MCF 10A (cell line): ENCODE data around the gene PRRC2B. TPM values are rescaled to one million over a fixed set of nuclear protein-coding genes. Genes with fewer than 3 reads are reported as not detected.

Source experiments
- BruUV-seq: library from RNA; stranded (reverse); fragments of 400-500 nt; replicated peaks from 2 replicates; lab custom pipeline; 2021; lab: Mats Ljungman, UMichigan
- CTCF ChIA-PET: fragments of 300-600 bp; sonication (Branson Sonifier 250); formaldehyde crosslinking; extraction: SDS; loops from one replicate; lab custom pipeline; 2021; ENCODE audit warnings: antibody characterized with exemption, inconsistent platforms; lab: Yijun Ruan, JAX
- POLR2A ChIA-PET: fragments of 300-600, 350-650 bp; sonication (Branson Sonifier 250); formaldehyde crosslinking; extraction: SDS; loops from one replicate; lab custom pipeline; 2020; ENCODE audit warnings: antibody characterized with exemption, inconsistent platforms; lab: Yijun Ruan, JAX
- DNase-seq: peaks from one replicate; pipeline ENCODE4 v3.0.0-alpha.2; 2018; ENCODE audit not compliant: unreplicated experiment
- H3K27ac Mint-ChIP-seq: one replicate; pipeline ENCODE4 v1.8.0; 2022; ENCODE audit warnings: mild to moderate bottlenecking, low read depth, mixed read lengths; ENCODE audit not compliant: unreplicated experiment
- H3K27me3 Mint-ChIP-seq: one replicate; pipeline ENCODE4 v1.8.0; 2022; ENCODE audit warnings: mixed read lengths; ENCODE audit not compliant: insufficient read depth, unreplicated experiment
- H3K36me3 Mint-ChIP-seq: one replicate; pipeline ENCODE4 v1.8.0; 2022; ENCODE audit warnings: mild to moderate bottlenecking, moderate library complexity, mixed read lengths; ENCODE audit not compliant: insufficient read depth, unreplicated experiment
- H3K4me1 Mint-ChIP-seq: one replicate; pipeline ENCODE4 v1.8.0; 2022; ENCODE audit warnings: mixed read lengths; ENCODE audit not compliant: insufficient read depth, unreplicated experiment
- H3K4me3 Mint-ChIP-seq: one replicate; pipeline ENCODE4 v1.8.0; 2022; ENCODE audit warnings: mild to moderate bottlenecking, moderate library complexity, mixed read lengths; ENCODE audit not compliant: unreplicated experiment
- H3K9me3 Mint-ChIP-seq: one replicate; pipeline ENCODE4 v1.8.0; 2022; ENCODE audit warnings: mixed read lengths; ENCODE audit not compliant: unreplicated experiment
- intact Hi-C: fragments of 100-400 bp; cut with micrococcal nuclease; formaldehyde crosslinking; loops from 2 replicates; pipeline ENCODE4 v1.14.1; 2022
- total RNA-seq: library from RNA; stranded (reverse); gene quantifications from 2 replicates; pipeline ENCODE4 v1.2.3, GENCODE V29; 2022
- TF ChIP-seq, protein P1 (sequence below): fragments of 200-600 bp; IDR thresholded peaks from one replicate; pipeline ENCODE4 v1.8.0; 2022; ENCODE audit warnings: antibody characterized with exemption, mild to moderate bottlenecking; ENCODE audit not compliant: unreplicated experiment

The PRRC2B gene
- total RNA-seq, 1 experiment from 2014 or later, result 186 TPM

DNA sequence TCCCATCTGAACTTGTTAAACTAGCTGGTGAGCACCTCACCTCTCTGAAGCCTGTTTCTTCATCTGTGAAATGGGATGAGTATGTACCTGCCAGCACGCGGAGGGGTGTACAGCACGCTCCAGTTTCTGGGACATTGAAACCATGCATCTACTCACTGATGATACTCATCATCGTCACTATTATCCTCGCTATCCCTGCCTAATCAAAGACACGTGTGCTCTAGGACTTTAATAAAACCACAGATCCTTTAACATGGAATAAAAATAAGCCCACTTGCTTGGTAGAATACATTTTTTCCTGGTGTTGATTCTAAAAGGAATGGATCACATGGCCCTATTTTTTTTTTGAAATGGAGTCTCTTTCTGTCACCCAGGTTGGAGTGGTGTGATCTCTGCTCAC, 71.5 kb downstream of the PRRC2B start:
- CTCF ChIA-PET, result interaction anchor here (0.7 to 1.1 kb wide), 4 partner anchors 14 to 595 kb away, joined by 3 to 5 read pairs (median 3); no protein-coding TSS in a partner anchor
- Mint-ChIP-seq H3K4me3 (no peak overlapping the region), H3K36me3 (peaks cover 98% of the 10 kb centered on the region), H3K27ac (no peak overlapping the region), H3K9me3 (no peaks in the 10 kb centered on the region), H3K4me1 (peaks cover 6% of the 10 kb centered on the region), H3K27me3 (no peaks in the 10 kb centered on the region)
- DNase-seq, result no peak
- BruUV-seq, result no TSS peak
- intact Hi-C loops, result no loop called here
- TF ChIP-seq, protein P1, sequence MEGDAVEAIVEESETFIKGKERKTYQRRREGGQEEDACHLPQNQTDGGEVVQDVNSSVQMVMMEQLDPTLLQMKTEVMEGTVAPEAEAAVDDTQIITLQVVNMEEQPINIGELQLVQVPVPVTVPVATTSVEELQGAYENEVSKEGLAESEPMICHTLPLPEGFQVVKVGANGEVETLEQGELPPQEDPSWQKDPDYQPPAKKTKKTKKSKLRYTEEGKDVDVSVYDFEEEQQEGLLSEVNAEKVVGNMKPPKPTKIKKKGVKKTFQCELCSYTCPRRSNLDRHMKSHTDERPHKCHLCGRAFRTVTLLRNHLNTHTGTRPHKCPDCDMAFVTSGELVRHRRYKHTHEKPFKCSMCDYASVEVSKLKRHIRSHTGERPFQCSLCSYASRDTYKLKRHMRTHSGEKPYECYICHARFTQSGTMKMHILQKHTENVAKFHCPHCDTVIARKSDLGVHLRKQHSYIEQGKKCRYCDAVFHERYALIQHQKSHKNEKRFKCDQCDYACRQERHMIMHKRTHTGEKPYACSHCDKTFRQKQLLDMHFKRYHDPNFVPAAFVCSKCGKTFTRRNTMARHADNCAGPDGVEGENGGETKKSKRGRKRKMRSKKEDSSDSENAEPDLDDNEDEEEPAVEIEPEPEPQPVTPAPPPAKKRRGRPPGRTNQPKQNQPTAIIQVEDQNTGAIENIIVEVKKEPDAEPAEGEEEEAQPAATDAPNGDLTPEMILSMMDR, result no peak
- POLR2A ChIA-PET, result interaction anchor here (0.6 to 0.7 kb wide), 2 partner anchors 324 to 787 kb away, joined by 3 to 4 read pairs; no protein-coding TSS in a partner anchor

- no peaks in the 10 kb centered on the region for H3K9me3 Mint-ChIP-seq
- intact Hi-C loops, result no loop called here
- no TSS peak for BruUV-seq
- no peak overlapping the region for H3K4me3 Mint-ChIP-seq
- CTCF ChIA-PET, result interaction anchor here (0.6 kb wide), 1 partner anchor 603 kb away, joined by 4 read pairs; no protein-coding TSS in a partner anchor
- H3K27me3 Mint-ChIP-seq, result no peaks in the 10 kb centered on the region
- no peaks in the 10 kb centered on the region for H3K4me1 Mint-ChIP-seq
- no peak overlapping the region for H3K27ac Mint-ChIP-seq
- DNase-seq, result no peak
- H3K36me3 Mint-ChIP-seq, result peaks cover 98% of the 10 kb centered on the region
- POLR2A ChIA-PET, result no interaction called here
- TF ChIP-seq, protein P1, result no peak
These were observed 73.5 kb downstream of the PRRC2B start for GRCh38 chr9:131467214-131467935.

DNA sequence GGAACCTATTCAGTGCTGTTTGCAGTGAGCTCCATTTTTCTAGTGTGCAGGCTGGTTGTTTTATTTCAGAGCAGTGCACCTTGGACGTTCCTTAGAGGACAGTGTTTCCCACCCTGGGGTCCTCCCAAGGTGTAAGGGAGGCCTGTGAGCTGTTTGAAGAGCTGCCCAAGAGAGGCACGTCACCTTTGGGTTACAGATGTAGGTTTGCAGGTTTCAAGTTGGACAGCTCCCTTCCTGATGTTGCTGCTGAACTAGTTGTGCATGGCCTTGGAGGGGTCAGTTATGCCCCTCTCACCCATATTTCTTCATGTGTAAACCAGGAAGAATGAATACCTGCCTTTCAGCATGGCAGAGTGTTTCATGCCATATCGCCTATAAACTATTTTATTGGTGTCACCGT, 74.1 kb downstream of the PRRC2B start:
- H3K9me3 Mint-ChIP-seq, result no peaks in the 10 kb centered on the region
- H3K36me3 Mint-ChIP-seq, result peaks cover 99% of the 10 kb centered on the region
- no peak overlapping the region for H3K4me3 Mint-ChIP-seq
- H3K4me1 Mint-ChIP-seq, result no peaks in the 10 kb centered on the region
- DNase-seq, result no peak
- intact Hi-C loops, result no loop called here
- no TSS peak for BruUV-seq
- TF ChIP-seq, protein P1, result no peak
- no peak overlapping the region for H3K27ac Mint-ChIP-seq
- CTCF ChIA-PET, result no interaction called here
- POLR2A ChIA-PET, result no interaction called here
- no peaks in the 10 kb centered on the region for H3K27me3 Mint-ChIP-seq

DNA sequence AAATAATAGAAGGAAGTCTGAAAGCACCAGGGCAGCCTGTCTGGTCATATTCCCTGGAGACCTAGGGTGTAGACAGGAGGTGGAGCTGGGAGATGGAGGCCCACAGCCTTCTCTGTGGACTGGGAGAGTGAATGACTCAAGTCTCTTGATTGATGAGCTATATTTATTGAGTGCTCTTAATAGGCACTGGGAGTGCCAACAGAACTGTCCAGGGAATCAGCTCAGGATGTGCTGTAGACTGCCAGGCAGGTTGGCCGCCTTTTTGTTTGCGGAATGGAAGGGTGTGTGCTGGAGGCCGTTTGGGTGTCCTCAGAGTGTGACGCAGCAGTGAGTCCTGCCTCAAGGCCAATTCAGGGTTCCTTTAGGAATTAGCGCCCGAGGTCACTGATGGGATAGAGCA, 75.5 kb downstream of the PRRC2B start:
- no peak for DNase-seq
- no peaks in the 10 kb centered on the region for H3K27me3 Mint-ChIP-seq
- H3K36me3 Mint-ChIP-seq, result peaks cover 99% of the 10 kb centered on the region
- TF ChIP-seq, protein P1, result no peak
- no TSS peak for BruUV-seq
- intact Hi-C loops, result no loop called here
- no peaks in the 10 kb centered on the region for H3K9me3 Mint-ChIP-seq
- ChIA-PET CTCF (interaction anchor here (0.7 to 2.4 kb wide), 2 partner anchors 120 to 221 kb away, joined by 3 to 8 read pairs; no protein-coding TSS in a partner anchor), POLR2A (interaction anchor here (1.0 kb wide), 1 partner anchor 9 kb away, joined by 3 read pairs; no protein-coding TSS in a partner anchor)
- H3K27ac Mint-ChIP-seq, result no peak overlapping the region
- no peak overlapping the region for H3K4me3 Mint-ChIP-seq
- no peaks in the 10 kb centered on the region for H3K4me1 Mint-ChIP-seq
